HG03442 (cell line): Measurements from ENCODE around the gene APOF.
"Not testable (repeated sequence)": the region's sequence is repeated elsewhere in the genome, so short reads cannot be mapped to it uniquely, and the experiment has no call there.

Experiments used
- ATAC-seq: cut with Tn5 transposase; IDR thresholded peaks from one replicate; pipeline ENCODE4 v1.9.1; 2021; ENCODE audit warnings: mild to moderate bottlenecking, moderate library complexity; ENCODE audit not compliant: unreplicated experiment

Gene APOF, protein sequence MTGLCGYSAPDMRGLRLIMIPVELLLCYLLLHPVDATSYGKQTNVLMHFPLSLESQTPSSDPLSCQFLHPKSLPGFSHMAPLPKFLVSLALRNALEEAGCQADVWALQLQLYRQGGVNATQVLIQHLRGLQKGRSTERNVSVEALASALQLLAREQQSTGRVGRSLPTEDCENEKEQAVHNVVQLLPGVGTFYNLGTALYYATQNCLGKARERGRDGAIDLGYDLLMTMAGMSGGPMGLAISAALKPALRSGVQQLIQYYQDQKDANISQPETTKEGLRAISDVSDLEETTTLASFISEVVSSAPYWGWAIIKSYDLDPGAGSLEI

DNA sequence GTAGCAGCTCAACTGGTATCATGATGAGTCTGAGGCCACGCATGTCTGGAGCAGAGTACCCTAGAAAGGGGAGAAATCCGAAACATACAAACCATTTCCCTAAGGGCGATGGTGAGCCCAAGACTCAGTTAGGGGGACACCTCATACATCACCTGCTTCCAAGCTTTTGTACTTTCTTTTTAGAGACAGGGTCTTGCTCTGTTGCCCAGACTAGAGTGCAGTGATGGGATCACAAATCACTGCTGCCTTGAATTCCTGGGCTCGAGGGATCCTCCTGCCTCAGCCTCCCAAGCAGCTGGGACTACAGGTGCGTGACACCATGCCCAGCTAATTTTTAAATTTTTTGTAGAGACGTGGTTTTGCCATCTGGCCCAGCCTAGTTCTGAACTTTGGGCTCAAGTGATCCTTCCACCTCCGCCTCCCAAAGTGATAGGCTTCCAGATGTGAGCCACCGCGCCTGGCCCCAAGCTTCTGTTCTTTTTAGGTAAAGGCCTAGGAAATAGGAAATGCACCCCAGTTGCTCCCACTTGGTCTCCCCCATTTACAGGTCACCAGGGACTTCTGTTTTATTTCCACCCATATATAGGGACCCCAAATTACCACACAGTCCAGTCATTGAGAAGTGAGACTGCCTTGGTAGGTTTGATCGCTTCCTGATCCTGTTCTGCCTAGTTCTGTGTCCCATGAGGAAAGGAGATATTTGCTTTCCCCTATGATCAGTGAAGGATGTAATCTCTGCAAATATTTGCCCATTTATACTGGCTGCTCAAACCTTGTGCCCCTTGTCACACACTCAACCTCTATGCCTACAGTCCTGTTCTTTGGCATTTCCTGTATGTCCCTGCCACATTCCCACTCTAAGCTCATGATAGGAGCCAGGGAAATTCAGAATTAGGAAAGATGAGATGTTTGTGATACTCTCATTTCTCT is at the start of gene APOF:
Gene APOF (minus strand): TSS at position 728 of the 930 bp plus-strand sequence. CDS start 112 bp downstream, at position 616.
- no peak for ATAC-seq

DNA sequence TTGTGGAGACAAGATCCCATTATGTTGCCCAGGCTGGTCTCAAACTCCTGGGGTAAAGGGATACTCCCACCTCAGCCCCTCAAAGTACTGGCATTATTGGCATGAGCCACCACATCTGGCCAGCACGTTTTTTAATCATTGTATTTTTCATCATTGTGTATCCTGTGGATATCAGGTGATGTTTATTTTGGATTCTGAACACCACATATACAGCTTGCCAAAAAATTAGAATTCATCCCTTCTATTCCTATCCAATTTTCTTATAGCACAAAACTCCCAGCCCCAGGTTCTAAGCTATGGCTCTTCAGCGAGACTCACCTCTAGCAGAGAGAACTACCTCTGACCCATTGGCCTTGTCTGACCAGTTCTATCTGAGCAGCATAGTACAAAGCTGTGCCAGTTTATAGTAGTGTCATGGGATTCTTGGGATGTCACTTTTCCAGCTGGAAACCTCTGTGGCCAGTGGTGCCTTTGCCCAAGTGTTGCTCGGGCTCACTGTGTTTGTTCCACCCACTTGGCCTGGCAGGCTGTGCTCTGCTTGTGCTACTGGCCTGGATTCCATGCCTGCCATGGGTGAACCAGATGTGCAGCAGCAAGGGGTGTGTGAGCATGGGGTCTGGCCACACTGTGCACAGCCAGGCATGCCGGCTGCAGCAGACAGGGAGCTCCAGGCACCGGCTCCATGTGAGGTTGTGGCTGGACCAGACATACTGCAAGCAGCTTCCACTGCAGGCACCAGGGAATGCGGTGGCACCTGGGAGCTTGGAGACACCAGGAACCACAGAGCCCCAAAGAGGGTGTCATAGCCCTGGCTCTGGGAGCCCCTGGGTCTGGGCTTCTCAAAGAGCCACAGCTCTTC is 49.4 kb upstream of the APOF start:
- no peak for ATAC-seq

- ATAC-seq, result no peak
Measured at GRCh38 chr12:56410768-56411167, 48.1 kb upstream of the APOF start.

DNA sequence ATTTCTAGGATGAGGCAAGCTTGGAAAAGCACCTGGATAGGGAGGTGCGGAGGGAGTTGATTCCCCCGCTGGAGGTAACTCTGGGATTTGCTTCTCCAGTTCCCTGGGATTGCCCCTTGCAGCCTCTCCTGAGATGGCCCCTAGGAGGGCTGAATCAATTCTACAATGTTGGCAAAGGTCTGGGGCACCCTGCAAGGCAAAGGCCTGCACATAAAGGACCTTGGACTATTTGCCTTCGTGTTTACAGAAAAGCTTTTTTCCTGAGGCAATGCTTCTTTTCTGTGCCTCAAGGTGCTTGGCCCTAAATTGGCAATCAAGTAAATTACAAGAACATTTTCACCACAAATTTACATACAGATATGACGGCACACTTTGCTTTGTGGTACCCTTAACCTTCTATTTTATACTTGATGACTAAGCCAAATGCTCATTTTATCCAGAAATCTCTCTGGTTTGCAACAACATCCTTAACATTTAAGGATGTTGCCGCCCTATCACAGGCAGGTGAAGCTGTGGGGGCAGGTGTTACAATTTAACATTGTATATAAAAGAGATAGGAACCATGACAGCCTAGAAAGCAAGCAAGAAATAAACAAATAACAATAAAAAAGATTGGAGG is 46.3 kb upstream of the APOF start:
- no peak for ATAC-seq

DNA sequence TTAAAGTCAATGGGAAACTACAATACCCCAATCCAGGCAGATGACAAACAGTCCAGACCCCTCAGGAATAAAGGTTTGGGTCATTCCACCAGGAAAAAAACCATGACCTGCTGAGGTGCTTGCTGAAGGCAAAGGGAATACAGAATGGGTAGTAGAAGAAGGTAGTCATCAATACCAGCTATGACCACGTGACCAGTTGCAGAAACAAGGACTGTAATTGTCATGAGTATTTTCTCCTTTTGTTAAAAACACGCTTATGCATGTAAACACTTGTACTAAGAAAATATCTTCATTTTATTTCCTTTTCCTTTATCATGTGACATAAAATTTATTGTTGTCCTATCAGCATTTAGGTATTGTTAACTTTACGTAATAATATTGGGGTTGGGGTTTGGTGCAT is 41.6 kb upstream of the APOF start:
- not testable (repeated sequence) for ATAC-seq

- not testable (repeated sequence) for ATAC-seq
Measured at GRCh38 chr12:56401612-56402011, 39.0 kb upstream of the APOF start.

DNA sequence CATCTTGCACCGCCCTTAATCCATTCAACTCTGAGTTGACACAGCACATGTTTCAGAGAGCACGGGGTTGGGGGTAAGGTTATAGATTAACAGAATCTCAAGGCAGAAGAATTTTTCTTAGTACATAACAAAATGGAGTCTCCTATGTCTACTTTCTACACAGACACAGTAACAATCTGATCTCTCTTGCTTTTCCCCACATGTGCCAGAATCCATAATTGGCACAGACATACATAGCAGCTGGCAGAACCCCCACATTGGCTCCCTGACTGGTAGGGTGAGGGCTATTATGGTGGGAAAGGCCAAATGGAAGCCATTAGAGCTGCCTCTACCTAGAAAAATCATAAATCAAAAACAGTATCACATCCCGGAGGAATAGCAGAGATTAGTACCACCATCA is 38.5 kb upstream of the APOF start:
- ATAC-seq, result not testable (repeated sequence)

DNA sequence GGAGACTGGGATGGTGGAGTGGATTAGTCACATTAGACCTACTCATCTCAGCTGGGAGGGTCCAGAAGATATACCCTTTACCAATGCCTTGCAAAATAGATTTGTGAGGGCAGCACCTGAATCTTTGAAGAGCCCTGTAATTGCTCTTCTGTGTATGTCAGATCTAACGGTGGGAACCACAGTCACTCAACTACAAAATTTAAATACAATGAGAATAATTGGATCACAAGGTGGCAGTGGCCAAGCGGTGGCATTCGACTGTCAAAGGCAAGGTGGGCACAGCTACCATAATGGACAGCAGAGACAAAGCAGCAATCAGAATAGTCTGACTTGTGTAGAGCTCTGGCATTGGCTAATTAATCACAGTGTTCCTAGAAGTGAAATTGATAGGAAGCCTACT is 36.8 kb upstream of the APOF start:
- not testable (repeated sequence) for ATAC-seq

DNA sequence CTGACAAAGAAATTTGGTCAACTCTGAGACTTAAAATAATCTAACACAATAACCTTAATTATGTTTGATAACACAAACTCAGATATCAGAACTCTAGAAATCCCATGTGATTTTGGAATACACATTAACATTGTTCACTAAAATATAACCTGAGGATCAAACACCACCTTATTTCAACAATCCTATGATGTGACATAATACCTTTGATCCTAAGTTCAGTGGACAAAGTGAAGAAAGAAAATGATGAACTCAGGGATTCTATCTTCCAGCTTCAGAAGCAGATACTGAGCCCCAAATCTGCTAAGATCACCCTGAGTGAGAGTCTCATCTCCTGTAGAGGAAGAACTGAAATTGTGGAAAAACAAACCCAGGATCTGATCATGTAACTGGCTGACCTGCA is 35.7 kb upstream of the APOF start:
- ATAC-seq, result no peak

DNA sequence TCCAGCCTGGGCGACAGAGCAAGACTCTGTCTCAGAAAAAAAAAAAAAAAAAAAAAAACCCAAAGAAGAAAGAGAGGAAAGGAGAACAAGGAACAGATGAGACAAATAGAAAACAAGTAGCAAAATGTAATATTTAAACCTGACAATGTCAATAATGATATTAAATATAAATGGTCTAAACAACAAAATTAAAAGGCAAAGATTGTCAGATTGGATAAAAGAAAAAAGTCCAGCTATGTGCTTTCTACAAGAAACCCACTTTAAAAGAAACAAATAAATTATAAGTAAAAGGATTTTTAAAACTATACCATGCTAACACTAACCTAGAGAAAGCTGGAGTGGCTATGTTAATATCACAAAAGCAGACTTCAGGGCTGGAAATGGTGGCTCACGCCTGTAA is 29.7 kb upstream of the APOF start:
- ATAC-seq, result no peak

DNA sequence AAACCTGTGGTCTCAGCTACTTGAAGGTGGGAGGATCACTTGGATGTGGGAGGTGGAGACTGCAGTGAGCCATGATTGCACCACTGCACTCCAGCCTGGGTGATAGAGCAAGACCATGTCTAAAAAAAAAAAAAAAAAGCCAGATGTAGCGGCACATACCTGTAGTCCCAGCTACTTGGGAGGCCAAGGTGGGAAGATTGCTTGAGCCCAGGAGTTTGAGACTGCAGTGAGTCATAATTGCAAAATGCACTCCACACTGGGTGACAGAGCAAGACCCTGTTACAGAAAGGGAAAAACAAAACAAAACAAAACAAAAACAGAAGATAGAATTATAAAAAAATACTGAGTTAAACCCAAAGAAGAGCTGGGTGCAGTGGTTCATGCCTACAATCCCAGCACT is 29.1 kb upstream of the APOF start:
- ATAC-seq, result no peak

- ATAC-seq, result no peak
Measured at GRCh38 chr12:56389412-56389811, 26.8 kb upstream of the APOF start.

DNA sequence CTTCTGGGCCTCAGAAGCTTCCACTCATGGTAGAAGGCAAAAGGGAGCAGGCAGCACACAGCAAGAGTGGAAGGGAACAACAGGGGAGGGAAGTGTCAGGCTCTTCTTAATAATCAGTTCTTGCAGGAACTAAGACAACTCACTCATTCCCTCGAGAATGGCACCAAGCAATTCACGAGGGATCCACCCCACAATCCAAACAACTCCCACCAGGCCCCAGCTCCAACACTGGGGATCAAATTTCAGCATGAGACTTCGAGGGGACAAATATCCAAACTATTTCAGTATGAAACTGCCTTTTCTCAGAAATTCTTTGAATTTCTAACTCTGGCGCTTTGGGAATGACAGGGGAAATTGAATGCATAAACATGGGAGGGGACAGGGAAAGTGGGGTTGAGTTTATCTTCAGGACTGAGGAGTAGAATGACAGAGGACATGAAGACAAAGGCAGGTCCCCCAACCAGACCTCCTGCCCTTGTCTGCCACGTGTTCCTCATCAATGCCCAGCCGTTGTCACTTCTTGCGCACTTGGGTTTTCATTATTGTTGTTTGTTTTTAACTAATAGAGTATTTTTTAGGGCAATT is 24.6 kb upstream of the APOF start:
- no peak for ATAC-seq

- no peak for ATAC-seq
Measured at GRCh38 chr12:56385873-56386272, 23.2 kb upstream of the APOF start.

DNA sequence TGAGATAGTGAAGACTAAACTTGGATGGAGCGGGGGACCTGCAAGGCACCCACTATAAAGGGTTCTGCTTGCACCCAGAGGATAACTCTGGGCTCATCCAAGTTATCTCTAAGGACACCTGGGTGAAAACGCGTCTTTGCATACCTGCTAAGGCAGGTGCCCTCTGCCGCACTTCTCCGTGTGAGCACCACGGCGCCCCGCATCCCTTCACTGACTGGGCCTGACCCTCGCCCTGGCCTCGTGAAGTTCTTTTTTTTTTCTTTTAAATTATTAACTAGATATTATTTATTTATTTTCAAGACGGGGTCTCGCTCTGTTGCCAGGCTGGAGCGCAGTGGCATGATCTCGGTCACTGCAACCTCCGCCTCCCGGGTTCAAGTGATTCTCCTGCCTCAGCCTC is 20.0 kb upstream of the APOF start:
- no peak for ATAC-seq

DNA sequence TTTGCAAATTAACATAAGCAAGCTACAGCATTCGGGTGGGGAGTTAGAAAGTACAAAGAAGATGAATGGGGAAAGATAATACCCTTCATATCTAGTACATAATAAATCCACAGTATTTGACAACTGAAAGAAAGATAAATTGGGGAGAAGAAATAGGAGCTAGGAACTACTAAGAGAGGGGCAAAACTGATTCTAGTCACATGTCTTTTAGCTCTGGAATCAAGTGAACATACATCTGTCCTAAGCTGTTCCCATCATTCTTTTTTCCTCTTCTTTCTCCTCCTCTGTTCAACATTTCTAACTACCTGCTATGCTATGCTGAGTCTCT is 15.3 kb upstream of the APOF start:
- no peak for ATAC-seq

DNA sequence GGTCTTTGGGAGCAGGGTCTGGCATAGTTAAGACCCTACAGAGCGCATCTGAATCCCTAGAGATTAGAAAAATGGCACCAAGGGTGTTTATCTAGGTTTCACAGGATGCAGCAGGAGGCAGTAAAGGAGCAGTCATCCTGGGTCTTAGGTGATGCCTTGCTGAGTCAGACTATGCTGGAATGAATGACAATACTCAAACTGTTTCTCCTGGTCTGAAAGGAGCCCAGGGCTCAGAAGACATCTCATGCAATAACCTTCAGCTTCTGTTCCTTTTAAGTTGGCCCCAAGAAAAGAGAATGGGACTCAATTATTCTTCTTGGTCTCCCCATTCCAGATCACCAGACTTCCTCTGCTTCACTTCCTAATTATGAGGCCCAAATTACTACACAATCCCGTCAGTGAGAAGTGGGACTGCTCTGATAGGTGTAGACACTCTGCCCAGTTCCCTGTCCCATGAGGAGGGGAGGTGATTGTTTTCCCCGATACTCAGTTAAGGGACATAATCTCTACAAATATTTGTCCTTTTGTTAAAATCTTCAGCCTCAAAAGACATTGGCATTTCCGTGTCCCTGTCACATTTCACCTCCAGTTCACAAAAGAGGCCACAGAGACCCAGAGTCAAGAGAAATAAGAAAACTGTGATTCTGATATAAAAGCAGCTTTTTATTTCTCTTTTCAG is 14.8 kb upstream of the APOF start:
- no peak for ATAC-seq

GRCh38 chr12:56375598-56376434 is 13.2 kb upstream of the APOF start:
- peak; percentile 55 for ATAC-seq
